Prostate gland (tissue), 2 donors: ENCODE data around the gene TNRC6A. TPM values are rescaled to one million over a fixed set of nuclear protein-coding genes. Genes with fewer than 3 reads are reported as not detected.

Experiments used
- DNase-seq: peaks from one replicate; pipeline ENCODE4 v3.0.0-alpha.2; 2019; ENCODE audit warnings: low spot score
- H3K27ac ChIP-seq, 2 donors: fragments of 200-600 bp; sonication (generic); 2 replicates each; pipeline ENCODE4 v1.5.1; 2017 to 2019
- H3K27me3 ChIP-seq: fragments of 200-600 bp; sonication (generic); replicated peaks from 2 replicates; pipeline ENCODE4 v1.5.1; 2019; ENCODE audit not compliant: insufficient read depth
- H3K36me3 ChIP-seq, 2 donors: fragments of 200-600 bp; sonication (generic); 1 replicate in 1 of 2; 2 replicates in 1 of 2; pipeline versions ENCODE4 v1.5.1 to v1.8.1; 2017 to 2019
- H3K4me1 ChIP-seq: fragments of 200-600 bp; sonication (generic); replicated peaks from 2 replicates; pipeline ENCODE4 v1.5.1; 2019
- H3K4me3 ChIP-seq, 2 donors: fragments of 200-600 bp; sonication (generic); 2 replicates each; pipeline ENCODE4 v1.5.1; 2017 to 2019
- H3K9me3 ChIP-seq: fragments of 200-600 bp; sonication (generic); 2 replicates; pipeline ENCODE4 v1.5.1; 2017
- CTCF ChIP-seq, 4 experiments: fragments of 200-600 bp in 2 of 4; fragments of 450-650 bp in 2 of 4; sonication (generic) in 2 of 4; IDR thresholded peaks; 1 replicate in 3 of 4; 2 replicates in 1 of 4; pipeline ENCODE4 v1.5.1; 2016 to 2019; ENCODE audit warnings: antibody characterized with exemption in 4 of 4, mild to moderate bottlenecking in 2 of 4, moderate library complexity in 2 of 4
- POLR2A ChIP-seq: fragments of 450-650 bp; IDR thresholded peaks from one replicate; pipeline ENCODE4 v1.6.1; 2016; ENCODE audit warnings: antibody characterized with exemption, mild to moderate bottlenecking
- POLR2AphosphoS5 ChIP-seq: sonication (generic); formaldehyde crosslinking; IDR thresholded peaks from one replicate; pipeline ENCODE4 v1.6.1; 2017; ENCODE audit warnings: antibody characterized with exemption
- WGBS: methylation state at CpG from one replicate; pipeline ENCODE4 v1.1.5; 2018; 5-methylcytosine and 5-hydroxymethylcytosine counted together
- intact Hi-C: fragments of 100-400 bp; cut with DNase I; formaldehyde crosslinking; loops from one replicate; pipeline ENCODE4 v1.14.2; 2022
- total RNA-seq, 2 donors: library from RNA; depleted of rRNA; stranded (reverse); fragments of >200 nt; gene quantifications; one replicate each; pipeline ENCODE4 v1.1.0, GENCODE V29; 2016

The TNRC6A gene
- total RNA-seq, 2 donors from 2014 or later, result 37.5 to 65.5 TPM

GRCh38 chr16:24692854-24693253, 36.6 kb upstream of the TNRC6A start:
- Histone ChIP-seq H3K9me3 (no peaks in the 10 kb centered on the region), H3K4me1 (no peaks in the 10 kb centered on the region), H3K4me3 (no peak overlapping the region), H3K36me3 (no peaks in the 10 kb centered on the region), H3K27me3 (no peaks in the 10 kb centered on the region), H3K27ac (no peak overlapping the region)
- no peak for TF ChIP-seq CTCF (IDR thresholded peaks at IDR 0.05)
- TF ChIP-seq POLR2A, result no peak
- no peak for TF ChIP-seq POLR2AphosphoS5
- DNase-seq, result no peak
- 60% methylated on average over 7 of the region's 7 CpGs for WGBS
- intact Hi-C loops, result no loop called here

GRCh38 chr16:24694931-24695330, 34.5 kb upstream of the TNRC6A start:
- no peak for DNase-seq
- no peak overlapping the region for H3K4me3 ChIP-seq
- TF ChIP-seq POLR2AphosphoS5 (no peak), POLR2A (no peak), CTCF (IDR thresholded peaks at IDR 0.05) (no peak)
- no peaks in the 10 kb centered on the region for H3K27me3 ChIP-seq
- no peaks in the 10 kb centered on the region for H3K9me3 ChIP-seq
- 47% methylated on average over 5 of the region's 5 CpGs for WGBS
- no peaks in the 10 kb centered on the region for H3K36me3 ChIP-seq
- H3K27ac ChIP-seq, result no peak overlapping the region
- intact Hi-C loops, result no loop called here
- no peaks in the 10 kb centered on the region for H3K4me1 ChIP-seq

GRCh38 chr16:24696699-24697098, 32.8 kb upstream of the TNRC6A start:
- intact Hi-C loops, result no loop called here
- Histone ChIP-seq H3K4me3 (no peak overlapping the region), H3K36me3 (no peaks in the 10 kb centered on the region), H3K9me3 (no peaks in the 10 kb centered on the region), H3K27me3 (no peaks in the 10 kb centered on the region), H3K27ac (no peak overlapping the region), H3K4me1 (no peaks in the 10 kb centered on the region)
- no peak for DNase-seq
- 99% methylated on average over 5 of the region's 5 CpGs for WGBS
- TF ChIP-seq POLR2AphosphoS5 (no peak), POLR2A (no peak), CTCF (IDR thresholded peaks at IDR 0.05) (no peak)

GRCh38 chr16:24698308-24698707, 31.1 kb upstream of the TNRC6A start:
- no peak overlapping the region for H3K27ac ChIP-seq
- DNase-seq, result peak; percentile 16

GRCh38 chr16:24699151-24699723, 30.2 kb upstream of the TNRC6A start:
- no peak for DNase-seq
- TF ChIP-seq CTCF (IDR thresholded peaks at IDR 0.05) (no peak), POLR2AphosphoS5 (no peak), POLR2A (no peak)
- Histone ChIP-seq H3K36me3 (no peaks in the 10 kb centered on the region), H3K4me1 (no peaks in the 10 kb centered on the region), H3K27me3 (no peaks in the 10 kb centered on the region), H3K27ac (no peak overlapping the region), H3K4me3 (no peak overlapping the region), H3K9me3 (no peaks in the 10 kb centered on the region)
- intact Hi-C loops, result no loop called here
- WGBS, result 87% methylated on average over 7 of the region's 7 CpGs

More at GRCh38 chr16:24698308-24698707, 31.1 kb upstream of the TNRC6A start:
- Histone ChIP-seq H3K36me3 (no peaks in the 10 kb centered on the region), H3K27me3 (no peaks in the 10 kb centered on the region), H3K4me1 (no peaks in the 10 kb centered on the region), H3K9me3 (no peaks in the 10 kb centered on the region), H3K4me3 (no peak overlapping the region)
- no peak for TF ChIP-seq POLR2A
- peak; percentile 62 for TF ChIP-seq POLR2AphosphoS5
- 43% methylated on average over 5 of the region's 5 CpGs for WGBS
- intact Hi-C loops, result no loop called here
